AG09309 (cell line): ENCODE measurements around the gene APBA2.

Source experiments
- DNase-seq: peaks from one replicate; pipeline ENCODE4 v3.0.0-alpha.2; 2010; ENCODE audit warnings: low read depth
- H3K4me3 ChIP-seq: 2 replicates; pipeline ENCODE4 v1.5.1; 2011; ENCODE audit warnings: mild to moderate bottlenecking, low read depth, low read length, moderate library complexity; ENCODE audit not compliant: control insufficient read depth
- TF ChIP-seq, protein P1 (sequence below): IDR thresholded peaks from 2 replicates; pipeline ENCODE4 v1.5.1; 2011; ENCODE audit warnings: mild to moderate bottlenecking, low read depth, low read length, inconsistent platforms; ENCODE audit not compliant: insufficient read depth, control insufficient read depth; ENCODE audit errors: missing control alignments

APBA2 gene

DNA sequence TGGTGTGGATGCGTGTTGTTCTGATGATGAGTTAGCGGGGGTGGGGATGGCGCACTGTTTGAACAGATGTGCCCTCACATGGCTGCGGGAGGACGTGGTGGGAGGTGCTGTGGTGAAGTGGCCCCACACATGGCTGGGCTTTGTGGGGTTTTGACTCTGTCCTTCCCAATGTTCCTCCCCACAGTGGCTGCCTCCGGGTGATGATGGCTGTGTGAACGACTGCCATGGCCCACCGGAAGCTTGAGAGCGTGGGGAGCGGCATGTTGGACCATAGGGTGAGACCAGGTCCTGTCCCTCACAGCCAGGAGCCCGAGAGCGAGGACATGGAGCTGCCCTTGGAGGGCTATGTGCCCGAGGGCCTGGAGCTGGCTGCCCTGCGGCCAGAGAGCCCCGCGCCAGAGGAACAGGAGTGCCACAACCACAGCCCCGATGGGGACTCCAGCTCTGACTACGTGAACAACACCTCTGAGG is 167.9 kb downstream of the APBA2 start:
- no peak overlapping the region for H3K4me3 ChIP-seq
- no peak for DNase-seq
- TF ChIP-seq, protein P1, sequence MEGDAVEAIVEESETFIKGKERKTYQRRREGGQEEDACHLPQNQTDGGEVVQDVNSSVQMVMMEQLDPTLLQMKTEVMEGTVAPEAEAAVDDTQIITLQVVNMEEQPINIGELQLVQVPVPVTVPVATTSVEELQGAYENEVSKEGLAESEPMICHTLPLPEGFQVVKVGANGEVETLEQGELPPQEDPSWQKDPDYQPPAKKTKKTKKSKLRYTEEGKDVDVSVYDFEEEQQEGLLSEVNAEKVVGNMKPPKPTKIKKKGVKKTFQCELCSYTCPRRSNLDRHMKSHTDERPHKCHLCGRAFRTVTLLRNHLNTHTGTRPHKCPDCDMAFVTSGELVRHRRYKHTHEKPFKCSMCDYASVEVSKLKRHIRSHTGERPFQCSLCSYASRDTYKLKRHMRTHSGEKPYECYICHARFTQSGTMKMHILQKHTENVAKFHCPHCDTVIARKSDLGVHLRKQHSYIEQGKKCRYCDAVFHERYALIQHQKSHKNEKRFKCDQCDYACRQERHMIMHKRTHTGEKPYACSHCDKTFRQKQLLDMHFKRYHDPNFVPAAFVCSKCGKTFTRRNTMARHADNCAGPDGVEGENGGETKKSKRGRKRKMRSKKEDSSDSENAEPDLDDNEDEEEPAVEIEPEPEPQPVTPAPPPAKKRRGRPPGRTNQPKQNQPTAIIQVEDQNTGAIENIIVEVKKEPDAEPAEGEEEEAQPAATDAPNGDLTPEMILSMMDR = no peak

DNA sequence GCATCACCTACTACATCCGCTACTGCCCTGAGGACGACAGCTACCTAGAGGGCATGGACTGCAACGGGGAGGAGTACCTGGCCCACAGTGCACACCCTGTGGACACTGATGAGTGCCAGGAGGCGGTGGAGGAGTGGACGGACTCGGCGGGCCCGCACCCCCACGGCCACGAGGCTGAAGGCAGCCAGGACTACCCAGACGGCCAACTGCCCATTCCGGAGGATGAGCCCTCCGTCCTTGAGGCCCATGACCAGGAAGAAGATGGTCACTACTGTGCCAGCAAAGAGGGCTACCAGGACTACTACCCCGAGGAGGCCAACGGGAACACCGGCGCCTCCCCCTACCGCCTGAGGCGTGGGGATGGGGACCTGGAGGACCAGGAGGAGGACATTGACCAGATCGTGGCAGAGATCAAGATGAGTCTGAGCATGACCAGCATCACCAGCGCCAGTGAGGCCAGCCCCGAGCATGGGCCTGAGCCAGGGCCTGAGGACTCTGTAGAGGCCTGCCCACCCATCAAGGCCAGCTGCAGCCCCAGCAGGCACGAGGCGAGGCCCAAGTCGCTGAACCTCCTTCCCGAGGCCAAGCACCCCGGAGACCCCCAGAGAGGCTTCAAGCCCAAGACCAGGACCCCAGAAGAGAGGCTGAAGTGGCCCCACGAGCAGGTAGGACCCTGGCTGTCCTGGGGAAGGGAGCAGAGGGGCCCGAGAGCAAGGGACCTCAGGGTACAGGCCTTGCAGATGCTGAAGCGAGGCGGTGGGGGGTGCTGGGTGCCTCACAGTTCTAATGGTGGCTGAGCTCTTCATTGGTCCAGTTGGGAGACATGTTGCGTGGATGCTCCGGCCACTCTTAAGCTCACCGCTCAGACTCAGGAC is 168.6 kb downstream of the APBA2 start:
- DNase-seq = no peak

DNA sequence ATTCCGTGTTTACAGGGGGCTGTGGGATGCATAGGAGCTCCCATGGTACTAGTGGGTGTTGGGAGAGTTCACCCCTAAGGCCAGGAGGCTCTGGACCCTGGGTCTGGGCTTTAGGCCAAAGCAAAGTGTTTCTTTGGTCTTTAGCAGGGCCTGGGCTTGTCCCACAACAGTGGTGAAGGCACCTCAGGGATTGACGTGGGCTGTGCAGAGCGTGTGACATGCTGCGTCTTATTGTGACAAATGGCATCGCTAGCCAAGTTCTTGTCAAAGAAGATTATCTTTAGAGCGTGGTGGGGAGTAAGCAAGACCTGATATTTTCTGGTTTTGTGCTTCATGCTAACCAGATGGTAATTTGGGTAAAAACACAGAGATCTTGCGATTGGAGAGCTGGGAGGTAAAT is 170.1 kb downstream of the APBA2 start:
- DNase-seq = no peak
- no peak overlapping the region for H3K4me3 ChIP-seq
- TF ChIP-seq, protein P1 = no peak

More for the DNA sequence above, 168.6 kb downstream of the APBA2 start:
- no peak overlapping the region for H3K4me3 ChIP-seq
- TF ChIP-seq, protein P1 = no peak

DNA sequence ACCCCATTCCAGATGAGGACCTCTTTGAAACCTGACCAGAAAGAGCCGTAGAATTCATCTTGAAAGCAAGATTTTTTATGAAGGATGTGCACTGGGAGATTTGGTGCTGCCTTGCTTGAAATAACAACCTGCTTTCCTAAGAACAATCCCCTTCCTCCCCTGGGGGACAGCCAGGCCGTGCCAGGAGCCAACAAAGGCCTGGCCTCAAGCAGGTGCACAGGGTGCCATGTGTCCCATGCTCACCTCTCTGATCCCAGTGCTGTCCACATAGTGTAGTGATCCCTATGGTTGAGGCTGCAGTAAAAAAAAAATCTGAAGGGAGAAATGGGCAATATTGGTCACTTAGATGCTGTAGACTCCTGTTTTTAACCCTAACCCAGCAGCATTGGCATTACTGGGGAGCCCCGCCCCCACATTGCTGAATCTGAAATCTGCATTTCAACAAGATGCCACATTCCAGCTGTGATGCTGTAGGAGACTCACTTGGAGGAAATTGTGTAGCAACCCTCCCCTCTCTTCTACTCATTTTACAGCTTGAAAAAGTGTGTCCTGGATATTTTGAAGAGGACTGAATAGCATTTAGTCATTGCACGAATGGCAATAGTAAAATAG is 171.2 kb downstream of the APBA2 start:
- TF ChIP-seq, protein P1 = no peak
- no peak overlapping the region for H3K4me3 ChIP-seq
- DNase-seq = no peak

DNA sequence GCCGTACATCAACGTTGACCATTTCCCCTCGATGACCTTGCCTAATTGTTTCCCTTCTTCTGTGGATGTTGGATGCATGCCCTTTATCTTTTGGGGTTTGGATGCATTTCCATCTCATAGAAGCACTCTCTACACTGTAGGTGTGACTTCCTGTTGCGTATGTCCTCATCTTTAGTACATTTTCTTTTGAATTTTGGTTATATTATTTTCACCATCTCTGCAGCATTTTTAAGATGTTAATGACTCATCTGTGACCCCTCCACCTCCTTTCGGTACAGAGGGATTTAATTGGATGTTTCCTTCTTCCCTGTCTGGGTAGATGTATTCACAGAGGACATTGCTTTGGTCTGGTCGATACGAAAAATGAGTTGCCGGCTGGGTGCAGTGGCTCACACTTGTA is 172.1 kb downstream of the APBA2 start:
- TF ChIP-seq, protein P1 = no peak
- H3K4me3 ChIP-seq = no peak overlapping the region
- DNase-seq = no peak

DNA sequence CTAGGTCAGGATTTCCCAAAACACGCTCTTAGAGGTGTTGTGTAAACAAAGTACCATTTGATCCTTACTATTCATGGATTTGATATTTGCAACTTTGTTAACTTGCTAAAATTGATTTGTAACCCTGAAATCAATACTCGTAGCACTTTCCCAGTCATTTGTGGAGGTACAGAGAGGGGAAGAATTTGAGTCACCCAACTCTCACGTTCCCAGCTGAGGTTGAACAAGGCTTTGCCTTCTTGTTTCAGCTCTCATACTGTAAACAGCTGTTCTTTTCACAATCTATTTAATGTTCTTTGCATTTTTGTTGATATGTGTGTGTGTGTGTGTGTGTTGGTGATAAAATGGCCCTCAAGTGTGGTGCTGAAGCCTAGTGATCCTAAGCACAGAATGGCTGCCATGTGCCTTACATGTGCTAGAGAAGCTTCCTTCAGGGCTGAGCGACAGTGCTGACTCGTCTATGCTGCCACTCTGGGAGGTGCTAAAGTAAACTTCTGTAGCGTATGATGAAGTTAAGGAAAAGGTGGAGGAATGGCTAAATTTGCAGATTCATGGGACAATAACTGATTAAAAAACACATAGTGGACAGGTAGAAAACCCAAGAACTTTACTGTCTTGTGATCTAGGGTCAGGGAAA is 173.2 kb downstream of the APBA2 start:
- H3K4me3 ChIP-seq = no peak overlapping the region
- TF ChIP-seq, protein P1 = no peak
- DNase-seq = no peak
